Activated T-helper 17 cell treated with anti-CD3 and anti-CD28 coated beads, Interleukin-2, amount 50 U/mL, for 72 hours (primary cell): ENCODE results near the gene HPS3. TPM values are rescaled to one million over a fixed set of nuclear protein-coding genes. Genes with fewer than 3 reads are reported as not detected.
"Not testable (repeated sequence)": the region's sequence is repeated elsewhere in the genome, so short reads cannot be mapped to it uniquely, and the experiment has no call there.

Experiments used
- ATAC-seq: fragments of 150-1000 bp; cut with Tn5 transposase; replicated peaks from 2 replicates; pipeline ENCODE4 v1.10.0; 2021; ENCODE audit warnings: mild to moderate bottlenecking, moderate library complexity
- H3K27ac Mint-ChIP-seq: one replicate; pipeline ENCODE4 v1.8.0; 2022; ENCODE audit warnings: mixed read lengths
- H3K27me3 Mint-ChIP-seq: one replicate; pipeline ENCODE4 v1.8.0; 2022; ENCODE audit warnings: mixed read lengths
- H3K36me3 Mint-ChIP-seq: one replicate; pipeline ENCODE4 v1.8.0; 2022; ENCODE audit warnings: low read depth, mild to moderate bottlenecking, mixed read lengths
- H3K4me1 Mint-ChIP-seq: one replicate; pipeline ENCODE4 v1.8.0; 2022; ENCODE audit warnings: mixed read lengths
- H3K4me3 Mint-ChIP-seq: one replicate; pipeline ENCODE4 v1.8.0; 2022; ENCODE audit warnings: mild to moderate bottlenecking, mixed read lengths
- H3K9me3 Mint-ChIP-seq: one replicate; pipeline ENCODE4 v1.8.0; 2022; ENCODE audit warnings: mixed read lengths
- total RNA-seq, 2 donors: library from RNA; stranded (reverse); gene quantifications; one replicate each; pipeline ENCODE4 v1.2.3, GENCODE V29; 2022

HPS3 gene
- total RNA-seq, 2 donors from 2014 or later: 24.0 to 24.7 TPM

GRCh38 chr3:149219380-149220121 is 90.1 kb downstream of the HPS3 start:
- H3K4me3 Mint-ChIP-seq, H3K27ac Mint-ChIP-seq, H3K4me1 Mint-ChIP-seq, H3K36me3 Mint-ChIP-seq, ATAC-seq, H3K27me3 Mint-ChIP-seq, H3K9me3 Mint-ChIP-seq: not testable (repeated sequence)

- no peaks in the 10 kb centered on the region for H3K36me3 Mint-ChIP-seq
- ATAC-seq: no peak
- H3K4me3 Mint-ChIP-seq: no peak within 1 kb of the TSS
- H3K9me3 Mint-ChIP-seq: no peaks in the 10 kb centered on the region
- H3K27ac Mint-ChIP-seq: no peak within 1 kb of the TSS
- H3K27me3 Mint-ChIP-seq: no peaks in the 10 kb centered on the region
- peaks cover 12% of the 10 kb centered on the region for H3K4me1 Mint-ChIP-seq
Observed at GRCh38 chr3:149221783-149222517, 92.5 kb downstream of the HPS3 start, which contains the start of gene CP. Gene CP, minus strand, starts transcription at chr3:149221829. Its CDS starts 37 bp downstream, at chr3:149221792.

Other genes with a start within 250 kb of the HPS3 start
- 10 to 100 TPM; 17.1 to 37.4 TPM for gene GYG1, start 138.1 kb upstream of the HPS3 start, total RNA-seq
- 10 to 100 TPM; 24.5 to 28.2 TPM for gene HLTF, start 43.1 kb upstream of the HPS3 start, total RNA-seq
- gene CP, start 92.2 kb downstream of the HPS3 start, total RNA-seq: not detected
- not detected for gene TM4SF18, start 204.0 kb downstream of the HPS3 start, total RNA-seq
- under 1 TPM in 1 of 2 donors, not detected in 1; 0.32 TPM for gene TM4SF1, start 248.0 kb downstream of the HPS3 start, total RNA-seq